Measurements from ENCODE around the gene SERINC3.

DNA sequence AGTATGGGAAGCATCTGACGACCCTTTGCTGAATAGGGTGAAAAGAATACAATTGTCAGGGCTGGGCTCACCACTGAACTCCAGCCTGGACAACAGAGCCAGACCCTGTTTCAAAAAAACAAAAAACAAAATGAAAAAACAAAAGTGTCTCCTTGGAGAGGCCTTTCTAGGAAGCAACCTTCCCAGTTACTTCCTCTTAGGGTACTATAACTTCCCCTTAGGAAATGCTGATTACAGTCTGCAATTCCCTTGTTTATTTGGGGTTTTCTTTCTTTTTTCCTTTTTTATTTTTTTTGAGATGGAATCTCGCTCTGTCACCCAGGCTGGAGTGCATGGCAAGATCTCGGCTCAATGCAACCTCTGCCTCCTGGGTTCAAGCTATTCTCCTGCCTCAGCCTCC lies 66.7 kb downstream of the SERINC3 start:
- TF ChIP-seq SMC3 (conservative IDR thresholded peaks at IDR 0.05; ENCODE audit: poor library complexity) (no peak), EZH2 (IDR thresholded peaks at IDR 0.05; ENCODE audit: borderline replicate concordance, insufficient read depth, low read length, poor library complexity, severe bottlenecking) (no peak), POLR2AphosphoS5 (IDR thresholded peaks at IDR 0.05) (no peak)
- TF ChIP-seq, protein P1, sequence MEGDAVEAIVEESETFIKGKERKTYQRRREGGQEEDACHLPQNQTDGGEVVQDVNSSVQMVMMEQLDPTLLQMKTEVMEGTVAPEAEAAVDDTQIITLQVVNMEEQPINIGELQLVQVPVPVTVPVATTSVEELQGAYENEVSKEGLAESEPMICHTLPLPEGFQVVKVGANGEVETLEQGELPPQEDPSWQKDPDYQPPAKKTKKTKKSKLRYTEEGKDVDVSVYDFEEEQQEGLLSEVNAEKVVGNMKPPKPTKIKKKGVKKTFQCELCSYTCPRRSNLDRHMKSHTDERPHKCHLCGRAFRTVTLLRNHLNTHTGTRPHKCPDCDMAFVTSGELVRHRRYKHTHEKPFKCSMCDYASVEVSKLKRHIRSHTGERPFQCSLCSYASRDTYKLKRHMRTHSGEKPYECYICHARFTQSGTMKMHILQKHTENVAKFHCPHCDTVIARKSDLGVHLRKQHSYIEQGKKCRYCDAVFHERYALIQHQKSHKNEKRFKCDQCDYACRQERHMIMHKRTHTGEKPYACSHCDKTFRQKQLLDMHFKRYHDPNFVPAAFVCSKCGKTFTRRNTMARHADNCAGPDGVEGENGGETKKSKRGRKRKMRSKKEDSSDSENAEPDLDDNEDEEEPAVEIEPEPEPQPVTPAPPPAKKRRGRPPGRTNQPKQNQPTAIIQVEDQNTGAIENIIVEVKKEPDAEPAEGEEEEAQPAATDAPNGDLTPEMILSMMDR (IDR thresholded peaks at IDR 0.05; ENCODE audit: poor library complexity, severe bottlenecking): no peak

Data from neural cell (in vitro differentiated cells).